B cell (primary cell): ENCODE measurements around the gene MPC1. TPM values are rescaled to one million over a fixed set of nuclear protein-coding genes. Genes with fewer than 3 reads are reported as not detected.

Experiments
- ATAC-seq: fragments of 200-7000 bp; cut with Tn5 transposase; one replicate; pipeline ENCODE4 v1.10.0; 2021; ENCODE audit warnings: low read depth, mild to moderate bottlenecking, moderate number of reproducible peaks, moderate library complexity
- CTCF ChIA-PET: fragments of 350-600 bp; sonication (Branson Sonifier 250); formaldehyde crosslinking; loops from one replicate; lab custom pipeline; 2021; ENCODE audit warnings: antibody characterized with exemption, inconsistent platforms; lab: Charles Lee
- POLR2A ChIA-PET: fragments of 350-600 bp; sonication (Branson Sonifier 250); formaldehyde crosslinking; loops from one replicate; lab custom pipeline; 2021; ENCODE audit warnings: antibody characterized with exemption; lab: Charles Lee
- DNase-seq: peaks from one replicate; pipeline ENCODE4 v3.0.0; 2013
- H2AFZ ChIP-seq: 2 replicates; pipeline ENCODE4 v1.6.1; 2012; ENCODE audit warnings: mild to moderate bottlenecking, low read depth, low read length; ENCODE audit not compliant: insufficient read depth, poor library complexity, severe bottlenecking
- H3K27ac ChIP-seq, 2 donors: 1 replicate in 1 of 2; 2 replicates in 1 of 2; pipeline ENCODE4 v1.5.1; 2012 to 2013; ENCODE audit warnings: low read length in 2 of 2, mild to moderate bottlenecking in 2 of 2, moderate library complexity in 1 of 2
- H3K27me3 ChIP-seq, 4 experiments: fragments of 200-600 bp in 1 of 4; sonication (generic) in 1 of 4; replicated peaks in 1 of 4; 1 replicate in 2 of 4; 2 replicates in 2 of 4; pipeline versions ENCODE4 v1.6.1 to v1.7.0; 2013 to 2016; ENCODE audit warnings: low read length in 3 of 4, mild to moderate bottlenecking in 2 of 4, mixed read lengths in 1 of 4, moderate library complexity in 1 of 4; ENCODE audit not compliant: insufficient read depth in 4 of 4, control insufficient read depth in 3 of 4; ENCODE audit errors: control extremely low read depth in 1 of 4
- H3K36me3 ChIP-seq, 2 experiments: replicated peaks in 1 of 2; 1 replicate in 1 of 2; 2 replicates in 1 of 2; pipeline versions ENCODE4 v1.6.1 to v1.7.1; 2013; ENCODE audit warnings: low read length in 1 of 2; ENCODE audit not compliant: insufficient read depth in 2 of 2, control insufficient read depth in 1 of 2; ENCODE audit errors: control extremely low read depth in 1 of 2, extremely low read depth in 1 of 2
- H3K4me1 ChIP-seq, 2 donors: fragments of 200-600 bp in 1 of 2; sonication (generic) in 1 of 2; 1 replicate in 1 of 2; 2 replicates in 1 of 2; pipeline versions ENCODE4 v1.5.1 to v1.6.1; 2013 to 2017; ENCODE audit warnings: low read length in 2 of 2; ENCODE audit not compliant: control insufficient read depth in 2 of 2, insufficient read depth in 2 of 2
- H3K4me2 ChIP-seq: replicated peaks from 2 replicates; pipeline ENCODE3; 2012; ENCODE audit warnings: mild to moderate bottlenecking, low read depth, low read length; ENCODE audit not compliant: poor library complexity, severe bottlenecking
- H3K4me3 ChIP-seq, 5 experiments: fragments of 200-600 bp in 1 of 5; sonication (generic) in 1 of 5; 1 replicate in 3 of 5; 2 replicates in 2 of 5; pipeline versions ENCODE4 v1.5.1 to v1.7.0; 2011 to 2016; ENCODE audit warnings: low read length in 4 of 5, mild to moderate bottlenecking in 4 of 5, low read depth in 2 of 5, control low read depth in 1 of 5, moderate library complexity in 1 of 5; ENCODE audit not compliant: insufficient read depth in 1 of 5; ENCODE audit errors: control extremely low read depth in 1 of 5, extremely low read depth in 1 of 5
- H3K79me2 ChIP-seq: fragments of 200-600 bp; sonication (generic); one replicate; pipeline ENCODE4 v1.6.0; 2016; ENCODE audit warnings: low read length; ENCODE audit not compliant: control insufficient read depth, insufficient read depth
- H3K9ac ChIP-seq: fragments of 200-600 bp; sonication (generic); 2 replicates; pipeline ENCODE4 v1.6.1; 2017; ENCODE audit warnings: mild to moderate bottlenecking, low read length, moderate library complexity
- H3K9me3 ChIP-seq, 3 donors: one replicate each; pipeline versions ENCODE4 v1.6.1 to v1.7.1; 2013; ENCODE audit warnings: low read length in 2 of 3; ENCODE audit not compliant: control insufficient read depth in 2 of 3, insufficient read depth in 1 of 3; ENCODE audit errors: control extremely low read depth in 1 of 3
- H4K20me1 ChIP-seq: 2 replicates; pipeline ENCODE4 v1.6.0; 2012; ENCODE audit warnings: mild to moderate bottlenecking, low read length; ENCODE audit not compliant: insufficient read depth, control insufficient read depth, poor library complexity, severe bottlenecking
- H3K27ac Mint-ChIP-seq: one replicate; pipeline ENCODE4 v1.8.0; 2021; ENCODE audit warnings: mixed read lengths
- H3K27me3 Mint-ChIP-seq: one replicate; pipeline ENCODE4 v1.8.0; 2021; ENCODE audit warnings: mixed read lengths
- H3K4me1 Mint-ChIP-seq: one replicate; pipeline ENCODE4 v1.8.0; 2021; ENCODE audit warnings: mixed read lengths
- H3K4me3 Mint-ChIP-seq: one replicate; pipeline ENCODE4 v1.8.0; 2021; ENCODE audit warnings: mixed read lengths
- H3K9me3 Mint-ChIP-seq: one replicate; pipeline ENCODE4 v1.8.0; 2022; ENCODE audit warnings: mixed read lengths; ENCODE audit not compliant: insufficient read depth
- CTCF ChIP-seq: fragments of 200-600 bp; IDR thresholded peaks from one replicate; pipeline ENCODE4 v1.8.0; 2022; ENCODE audit warnings: antibody characterized with exemption, mild to moderate bottlenecking
- EZH2 ChIP-seq: IDR thresholded peaks from 2 replicates; pipeline ENCODE4 v1.6.1; 2012; ENCODE audit warnings: borderline replicate concordance, low read depth, mild to moderate bottlenecking, moderate library complexity, low read length; ENCODE audit not compliant: insufficient read depth, poor library complexity, severe bottlenecking
- WGBS: methylation state at CpG from one replicate; pipeline ENCODE4 v1.1.5; 2013; ENCODE audit warnings: missing lambda C conversion rate; ENCODE audit not compliant: insufficient coverage; 5-methylcytosine and 5-hydroxymethylcytosine counted together
- intact Hi-C: fragments of 100-400 bp; cut with micrococcal nuclease; formaldehyde crosslinking; loops from one replicate; pipeline ENCODE4 v1.10.0; 2022
- polyA minus RNA-seq: library from RNA; depleted of rRNA, polyadenylated mRNA; stranded (reverse); fragments of >200 nt; gene quantifications from 2 replicates; pipeline ENCODE4 v1.2.3, GENCODE V29; 2012
- polyA plus RNA-seq: library from polyadenylated mRNA; depleted of rRNA; stranded (reverse); fragments of >200 nt; gene quantifications from 2 replicates; pipeline ENCODE4 v1.2.3, GENCODE V29; 2012
- total RNA-seq, 2 donors: library from RNA; stranded (reverse); fragments of 120-200 nt in 1 of 2; gene quantifications; 1 replicate in 1 of 2; 2 replicates in 1 of 2; pipeline versions ENCODE4 v1.2.3 to v1.2.4, GENCODE V29; 2013 to 2022

The MPC1 gene
- total RNA-seq = 19.6 and 23.9 TPM in 2 replicates
- 24.2 TPM for total RNA-seq (2013)
- polyA plus RNA-seq = 17.5 and 19.8 TPM in 2 replicates
- 5.3 and 6.5 TPM in 2 replicates for polyA minus RNA-seq

- Histone ChIP-seq H4K20me1 (no peaks in the 10 kb centered on the region), H3K9ac (peak within 1 kb of the TSS; percentile 90), H3K36me3 (no peaks in the 10 kb centered on the region), H2AFZ (peak within 1 kb of the TSS; percentile 93), H3K4me3 (peak within 1 kb of the TSS; percentile 70 to 95 (median 83)), H3K9me3 (no peaks in the 10 kb centered on the region), H3K27me3 (no peaks in the 10 kb centered on the region), H3K79me2 (peaks cover 6% of the 10 kb centered on the region), H3K4me1 (peaks cover 7 to 11% of the 10 kb centered on the region in 2 donors), H3K27ac (peak within 1 kb of the TSS; percentile 59 to 80), H3K4me2 (peak within 1 kb of the TSS; percentile 96)
- ATAC-seq (peak; percentile 93), DNase-seq (peak; percentile 95)
- Mint-ChIP-seq H3K4me3 (peak within 1 kb of the TSS; percentile 97), H3K27me3 (no peaks in the 10 kb centered on the region), H3K4me1 (peaks cover 15% of the 10 kb centered on the region), H3K27ac (peak within 1 kb of the TSS; percentile 90), H3K9me3 (no peaks in the 10 kb centered on the region)
- POLR2A ChIA-PET = interaction anchor here (0.8 to 1.2 kb wide), 2 partner anchors 40 to 41 kb away, joined by 3 to 7 read pairs; partner anchors contain the start of gene SFT2D1
- TF ChIP-seq CTCF (no peak), EZH2 (no peak)
- intact Hi-C loops = loop anchor here (1.0 to 10.0 kb wide), 7 partner anchors 18 to 742 kb away; partner anchors contain the start of genes CCR6 and RPS6KA2
- under 1% methylated on average over 94 of the region's 94 CpGs for WGBS
- CTCF ChIA-PET = interaction anchor here (1.2 to 1.8 kb wide), 2 partner anchors 16 to 18 kb away, joined by 5 to 6 read pairs; no protein-coding TSS in a partner anchor
These were observed at the start of gene MPC1 for GRCh38 chr6:166382933-166383801. Gene MPC1, minus strand, starts transcription at chr6:166382940. Its CDS starts 64 bp downstream, at chr6:166382876.
